Lower lobe of right lung (tissue), 2 donors: ENCODE measurements around the gene CLHC1. TPM values are rescaled to one million over a fixed set of nuclear protein-coding genes. Genes with fewer than 3 reads are reported as not detected.

ENCODE experiments used
- ATAC-seq, 2 donors: fragments of 200-7000 bp; cut with Tn5 transposase; one replicate each; pipeline ENCODE4 v1.9.1; 2020 to 2022; ENCODE audit warnings: mild to moderate bottlenecking in 2 of 2, moderate library complexity in 2 of 2
- DNase-seq: peaks from one replicate; pipeline ENCODE4 v3.0.0-alpha.2; 2020
- H3K27ac ChIP-seq: fragments of 200-600 bp; one replicate; pipeline ENCODE4 v1.8.0; 2022
- H3K27me3 ChIP-seq: fragments of 200-600 bp; one replicate; pipeline ENCODE4 v1.8.0; 2022; ENCODE audit warnings: low read depth
- H3K36me3 ChIP-seq: fragments of 200-600 bp; one replicate; pipeline ENCODE4 v1.8.0; 2022; ENCODE audit warnings: mild to moderate bottlenecking
- H3K4me1 ChIP-seq: fragments of 200-600 bp; one replicate; pipeline ENCODE4 v1.8.0; 2022
- H3K4me3 ChIP-seq: fragments of 200-600 bp; one replicate; pipeline ENCODE4 v1.8.0; 2022; ENCODE audit warnings: mild to moderate bottlenecking
- H3K9me3 ChIP-seq: fragments of 200-600 bp; one replicate; pipeline ENCODE4 v1.8.0; 2022
- CTCF ChIP-seq: fragments of 200-600 bp; IDR thresholded peaks from one replicate; pipeline ENCODE4 v1.8.0; 2022; ENCODE audit warnings: antibody characterized with exemption, mild to moderate bottlenecking
- intact Hi-C: fragments of 100-400 bp; cut with DNase I; formaldehyde crosslinking; loops from one replicate; pipeline ENCODE4 v1.11.0; 2022
- total RNA-seq: library from RNA; stranded (reverse); fragmentation: NEBNext Ultra II Directional; extraction: Animal tissue kit (Norgen Biotek cat#: 25700); gene quantifications from one replicate; pipeline ENCODE4 v1.2.1, GENCODE V29; 2021
- donor health status: DM: no; HTN: yes; CAD: no; lungs with severe emphysema.

CLHC1 gene
- total RNA-seq, 1 donor from 2014 or later, result 15.2 TPM

DNA sequence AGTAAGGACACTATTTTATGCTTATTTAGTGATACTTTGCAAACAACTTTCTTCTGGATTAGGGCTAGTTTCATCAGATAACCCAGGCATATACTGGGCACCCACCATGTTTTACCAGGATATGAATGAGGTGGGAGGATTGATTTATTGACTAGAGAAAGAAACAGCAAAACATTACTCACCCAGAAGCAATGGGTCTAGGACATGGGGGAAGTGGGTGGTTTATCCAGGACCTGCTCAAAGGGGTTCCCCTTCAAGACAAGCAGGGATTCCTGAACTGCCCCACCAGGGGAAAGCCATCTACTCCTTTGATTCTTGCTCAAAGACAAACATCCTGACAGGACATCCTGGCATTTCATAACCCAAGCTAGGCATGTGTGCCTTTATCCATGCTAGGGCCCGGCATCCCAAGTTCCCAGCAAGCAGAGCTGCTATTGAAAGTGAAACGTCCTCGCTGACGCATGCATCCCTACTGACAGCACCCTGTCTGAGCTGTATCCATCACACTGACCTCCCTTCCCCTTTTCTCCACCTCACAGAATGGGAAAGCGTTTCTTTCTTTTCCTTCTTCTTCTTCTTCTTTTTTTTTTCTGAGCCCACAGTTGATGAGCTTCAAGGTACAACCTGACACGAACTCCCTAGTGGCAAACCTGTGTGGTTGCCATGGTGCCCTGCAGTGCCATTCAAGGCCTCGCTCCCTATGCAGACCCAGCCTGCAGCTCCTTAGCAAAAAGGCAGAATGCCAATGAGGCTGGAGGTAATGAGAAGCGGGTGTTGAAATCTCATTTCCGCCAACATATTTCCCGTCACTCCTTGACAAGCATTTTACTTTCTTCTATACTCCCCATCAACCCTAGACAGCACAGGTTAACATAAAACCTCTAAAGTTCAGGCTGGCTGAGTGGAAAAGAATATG is 70.5 kb downstream of the CLHC1 start:
- no peaks in the 10 kb centered on the region for H3K27me3 ChIP-seq
- H3K27ac ChIP-seq, result peak overlapping the region; percentile 59
- no peaks in the 10 kb centered on the region for H3K9me3 ChIP-seq
- peaks cover 98% of the 10 kb centered on the region for H3K4me1 ChIP-seq
- no peak for TF ChIP-seq CTCF
- peak; percentile 68 for ATAC-seq
- peak; percentile 76 for DNase-seq
- H3K4me3 ChIP-seq, result peak overlapping the region; percentile 5
- no peaks in the 10 kb centered on the region for H3K36me3 ChIP-seq
- intact Hi-C loops, result no loop called here

GRCh38 chr2:55160422-55160821 is 71.7 kb downstream of the CLHC1 start:
- peaks cover 99% of the 10 kb centered on the region for H3K4me1 ChIP-seq
- H3K9me3 ChIP-seq, result no peaks in the 10 kb centered on the region
- no peak overlapping the region for H3K4me3 ChIP-seq
- H3K27ac ChIP-seq, result peak overlapping the region; percentile 59
- no peaks in the 10 kb centered on the region for H3K36me3 ChIP-seq
- no peaks in the 10 kb centered on the region for H3K27me3 ChIP-seq
- no peak for TF ChIP-seq CTCF
- intact Hi-C loops, result no loop called here
- ATAC-seq (no peak), DNase-seq (no peak)

DNA sequence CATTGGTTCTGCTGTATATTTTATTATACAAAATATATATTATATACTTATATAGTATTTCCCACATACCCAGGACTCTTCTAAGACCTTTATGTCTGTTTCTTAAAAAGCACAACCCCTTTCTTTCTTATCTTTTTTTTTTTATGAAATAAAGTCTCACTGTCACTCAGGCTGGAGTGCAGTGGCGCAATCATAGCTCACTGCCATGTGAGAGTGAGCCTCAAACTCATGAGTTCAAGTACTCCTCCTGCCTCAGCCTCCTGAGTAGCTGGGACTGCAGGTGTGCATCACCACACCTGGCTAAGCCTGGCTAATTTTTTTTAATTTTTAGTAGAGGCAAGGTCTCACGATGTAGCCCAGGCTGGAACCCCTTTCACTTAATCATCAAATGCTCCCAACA is 72.3 kb downstream of the CLHC1 start:
- no peak for DNase-seq
- H3K27me3 ChIP-seq, result no peaks in the 10 kb centered on the region
- no peaks in the 10 kb centered on the region for H3K9me3 ChIP-seq
- H3K4me1 ChIP-seq, result peaks cover 99% of the 10 kb centered on the region
- no peak overlapping the region for H3K4me3 ChIP-seq
- no peak overlapping the region for H3K27ac ChIP-seq
- no peak for ATAC-seq
- H3K36me3 ChIP-seq, result no peaks in the 10 kb centered on the region
- TF ChIP-seq CTCF, result no peak
- intact Hi-C loops, result no loop called here

DNA sequence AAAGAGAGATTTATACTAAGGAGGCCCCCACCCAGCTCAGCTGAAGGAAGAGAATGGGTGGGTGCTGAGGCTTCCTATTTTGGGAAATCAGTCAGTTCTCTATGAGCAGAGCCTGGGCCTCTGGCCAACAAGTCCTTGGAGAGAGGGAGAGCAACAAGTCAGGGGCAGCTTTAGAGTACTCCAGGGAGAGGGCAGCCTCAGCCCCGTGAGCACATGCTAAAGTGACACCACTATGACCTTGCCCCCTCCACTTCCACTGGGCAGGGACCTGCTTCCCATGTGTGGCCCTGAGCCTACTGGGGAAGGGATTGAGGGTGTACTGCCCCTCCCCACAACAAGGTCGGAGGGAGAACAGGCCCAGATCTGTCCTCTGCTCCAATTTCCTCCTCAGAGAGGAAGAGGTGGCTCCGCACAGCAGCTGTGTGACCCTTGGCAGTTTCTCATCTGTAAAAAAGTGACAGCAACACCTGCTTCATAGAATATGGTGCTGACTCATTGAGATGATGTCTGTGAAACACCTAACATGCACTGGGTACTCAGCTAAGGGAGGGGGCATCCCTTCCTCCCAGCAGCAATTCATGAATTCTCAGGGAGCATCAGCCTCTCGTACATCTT is 72.9 kb downstream of the CLHC1 start:
- peak; percentile 15 to 24 for ATAC-seq

More for the DNA sequence above, 72.9 kb downstream of the CLHC1 start:
- intact Hi-C loops, result no loop called here
- Histone ChIP-seq H3K4me3 (no peak overlapping the region), H3K4me1 (peaks cover 99% of the 10 kb centered on the region), H3K36me3 (no peaks in the 10 kb centered on the region), H3K9me3 (no peaks in the 10 kb centered on the region), H3K27me3 (no peaks in the 10 kb centered on the region), H3K27ac (peak overlapping the region; percentile 61)
- DNase-seq, result peak; percentile 60
- TF ChIP-seq CTCF, result no peak
